Stimulated activated CD4-positive, alpha-beta T cell treated with anti-CD3 and anti-CD28 coated beads, Interleukin-12 subunit alpha, Interleukin-12 subunit beta, amount 100 ng/mL, for 48 hours (primary cell): Measurements from ENCODE around the gene CAPN5.

Source experiments
- DNase-seq, 3 donors: peaks; one replicate each; pipeline ENCODE4 v3.0.0-alpha.2; 2020; ENCODE audit warnings: low read depth in 2 of 3, low spot score in 1 of 3

CAPN5 gene

GRCh38 chr11:77130763-77131513, 64.2 kb downstream of the CAPN5 start:
- DNase-seq: no peak

GRCh38 chr11:77131560-77131959, 64.8 kb downstream of the CAPN5 start:
- DNase-seq: no peak

GRCh38 chr11:77135069-77135468, 68.3 kb downstream of the CAPN5 start:
- no peak for DNase-seq

- no peak for DNase-seq
Observed at GRCh38 chr11:77136074-77136473, 69.3 kb downstream of the CAPN5 start.

GRCh38 chr11:77136784-77137420, 70.1 kb downstream of the CAPN5 start:
- no peak for DNase-seq

- DNase-seq: no peak
Observed at GRCh38 chr11:77137421-77137820, 70.7 kb downstream of the CAPN5 start.

- DNase-seq: no peak
Observed at GRCh38 chr11:77138106-77138649, 71.4 kb downstream of the CAPN5 start.

GRCh38 chr11:77139201-77139600, 72.4 kb downstream of the CAPN5 start:
- no peak for DNase-seq

GRCh38 chr11:77140231-77140851, 73.6 kb downstream of the CAPN5 start:
- DNase-seq: no peak

- DNase-seq: no peak
Observed at GRCh38 chr11:77141034-77141433, 74.3 kb downstream of the CAPN5 start.

- DNase-seq: no peak
Observed at GRCh38 chr11:77141475-77141874, 74.7 kb downstream of the CAPN5 start.

GRCh38 chr11:77142091-77142975, 75.6 kb downstream of the CAPN5 start:
- DNase-seq: no peak

GRCh38 chr11:77143405-77144020, 76.7 kb downstream of the CAPN5 start:
- no peak for DNase-seq

GRCh38 chr11:77144196-77144856, 77.6 kb downstream of the CAPN5 start:
- DNase-seq: no peak

- no peak for DNase-seq
Observed at GRCh38 chr11:77144857-77145428, 78.2 kb downstream of the CAPN5 start.

GRCh38 chr11:77146261-77147035, 79.7 kb downstream of the CAPN5 start:
- no peak for DNase-seq

GRCh38 chr11:77147036-77147315, 80.2 kb downstream of the CAPN5 start:
- no peak for DNase-seq

GRCh38 chr11:77147668-77148321, 81.0 kb downstream of the CAPN5 start:
- DNase-seq: no peak
